GM21528 (cell line): ENCODE measurements around the gene EEA1.

Experiments used
- ATAC-seq: cut with Tn5 transposase; IDR thresholded peaks from one replicate; pipeline ENCODE4 v1.9.1; 2021; ENCODE audit warnings: mild to moderate bottlenecking, moderate library complexity; ENCODE audit not compliant: unreplicated experiment, low FRiP score

EEA1 gene

DNA sequence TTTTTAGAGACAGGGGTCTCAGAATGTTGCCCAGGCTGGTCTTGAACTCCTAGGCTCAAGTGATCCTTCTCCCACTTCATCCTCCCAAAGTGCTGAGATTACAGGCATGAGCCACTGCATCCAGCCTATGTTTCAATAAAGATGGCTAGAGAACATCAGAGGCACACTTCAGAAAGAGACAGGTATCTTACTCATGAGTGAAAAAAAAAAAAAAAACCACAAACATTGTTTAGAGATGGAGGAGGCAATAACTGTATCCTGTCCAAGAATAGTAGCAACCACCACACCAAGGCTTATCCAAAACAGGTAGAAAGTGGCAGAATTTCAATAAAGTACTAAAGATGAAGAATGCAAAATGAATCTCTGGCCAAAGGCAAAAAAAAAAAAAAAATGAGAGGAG, 30.3 kb downstream of the EEA1 start:
- no peak for ATAC-seq

DNA sequence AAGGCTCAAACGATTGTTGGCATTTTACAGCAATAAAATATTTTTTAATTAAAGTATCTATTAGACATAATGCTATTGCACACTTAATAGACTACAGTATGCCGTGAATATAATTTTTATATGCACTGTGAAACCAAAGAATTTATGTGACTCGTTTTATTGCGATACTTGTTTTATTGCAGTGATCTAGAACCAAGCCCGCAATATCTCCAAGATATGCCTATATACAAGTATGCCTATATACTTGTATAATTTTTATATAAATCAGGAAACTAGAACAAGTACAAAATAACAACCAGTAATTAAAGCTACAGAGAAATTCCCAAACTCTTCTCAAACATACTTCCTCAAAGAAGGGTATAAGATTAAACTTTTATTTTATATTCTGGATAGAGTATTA, 31.3 kb downstream of the EEA1 start:
- no peak for ATAC-seq

DNA sequence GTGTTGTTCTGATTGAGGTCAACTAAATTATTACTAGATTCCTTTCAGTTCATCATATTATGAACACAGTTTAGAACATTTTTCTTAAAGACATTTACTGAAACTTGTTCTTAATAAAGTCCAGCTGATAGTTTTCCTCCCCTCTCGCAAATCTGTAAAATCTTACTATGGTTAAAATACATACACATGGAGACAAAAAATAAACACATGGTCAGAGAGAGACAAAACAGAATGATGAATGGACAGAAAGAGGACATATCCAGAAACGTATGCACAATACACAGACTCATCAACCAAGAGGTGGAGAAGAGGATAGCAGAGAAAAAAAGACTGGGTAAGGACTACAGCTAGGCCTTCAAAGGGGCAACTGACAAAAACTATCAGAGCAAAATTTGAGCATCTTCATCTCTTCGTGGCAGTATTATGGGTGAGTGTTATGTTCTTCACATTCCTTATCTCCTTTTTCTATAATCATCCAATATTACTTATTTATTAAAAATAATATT, 38.4 kb downstream of the EEA1 start:
- ATAC-seq, result no peak

DNA sequence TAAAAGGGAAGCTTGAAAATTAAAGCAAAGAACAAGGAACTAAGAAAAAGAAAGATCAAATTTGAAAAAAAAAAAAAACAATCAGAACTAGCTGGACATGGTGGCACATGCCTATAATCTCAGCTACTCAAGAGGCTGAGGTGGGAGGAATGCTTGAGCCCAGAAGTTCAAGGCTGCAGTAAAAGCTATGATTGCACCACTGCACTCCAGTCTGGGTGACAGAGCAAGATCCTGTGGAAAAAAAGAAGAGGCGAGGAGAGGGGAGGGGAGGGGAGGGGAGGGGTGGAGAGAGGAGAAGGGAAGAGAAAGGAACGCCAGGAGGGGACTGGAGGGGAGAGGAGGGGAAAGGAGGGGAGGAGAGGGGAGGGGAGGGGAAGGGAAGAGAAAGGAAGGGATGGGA, 43.0 kb downstream of the EEA1 start:
- no peak for ATAC-seq

DNA sequence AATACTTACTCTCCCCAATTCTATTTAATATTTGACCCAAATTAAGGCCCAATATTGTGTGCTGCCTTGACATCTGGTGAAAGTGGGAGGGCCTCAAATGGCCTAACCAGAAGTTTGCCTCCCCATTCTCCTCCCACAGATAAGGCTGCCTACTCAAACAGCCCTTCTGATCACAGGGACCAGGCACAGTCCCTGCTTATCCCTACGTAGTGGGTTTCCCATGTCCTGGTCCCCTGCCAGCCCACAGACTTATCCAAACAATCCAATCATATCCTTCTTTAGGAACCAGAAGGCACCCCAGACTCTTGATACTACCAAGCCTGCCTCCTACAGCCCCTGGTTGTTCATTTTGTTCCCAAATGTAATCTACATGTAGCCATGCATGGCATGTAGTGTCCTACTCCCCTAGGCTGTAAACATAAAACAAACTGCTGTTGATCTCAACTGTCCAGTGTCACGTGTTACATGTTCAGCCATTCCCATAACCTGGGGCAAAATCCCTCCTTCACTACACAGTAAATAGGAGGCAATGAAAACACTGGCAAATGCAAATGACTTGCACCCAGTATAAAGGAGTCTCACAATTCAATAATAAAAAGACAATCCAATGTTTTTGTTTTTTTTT, 49.3 kb downstream of the EEA1 start:
- no peak for ATAC-seq

DNA sequence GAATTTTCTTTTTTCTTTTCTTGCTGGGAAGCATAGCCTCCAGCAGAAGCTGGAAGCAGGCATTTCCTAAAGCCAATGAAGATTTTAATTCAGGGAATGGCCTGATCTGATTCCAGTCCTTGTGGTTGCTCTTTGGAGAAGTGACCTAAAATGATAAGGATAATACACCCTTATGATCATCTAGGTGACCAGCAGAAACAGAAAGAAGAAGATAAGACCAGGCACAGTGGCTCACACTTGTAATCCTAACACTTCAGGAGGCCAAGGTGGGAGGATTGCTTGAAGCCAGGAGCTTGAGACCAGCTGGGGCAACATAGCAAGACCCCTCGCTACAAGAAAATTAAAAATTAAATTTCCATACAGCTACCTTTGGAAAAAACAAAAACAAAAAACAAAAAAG, 51.2 kb downstream of the EEA1 start:
- no peak for ATAC-seq

DNA sequence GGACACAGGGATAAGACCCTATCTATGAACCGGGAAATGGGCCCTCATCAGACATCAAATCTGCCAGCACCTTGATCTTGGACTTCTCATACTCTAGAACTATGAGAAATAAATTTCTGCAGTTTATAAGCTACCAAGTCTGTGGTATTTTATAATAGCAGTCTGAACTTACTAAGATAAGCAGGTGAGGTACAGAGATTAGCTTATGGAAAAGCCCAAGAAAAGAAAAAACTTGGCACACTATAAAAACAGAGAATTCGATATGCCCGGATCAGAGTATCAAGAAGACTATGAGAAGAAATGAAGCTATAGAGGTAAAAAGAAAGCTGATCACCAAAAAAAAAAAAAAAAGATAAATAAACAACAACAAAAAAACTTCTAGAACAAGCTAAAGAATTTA, 52.6 kb downstream of the EEA1 start:
- no peak for ATAC-seq

DNA sequence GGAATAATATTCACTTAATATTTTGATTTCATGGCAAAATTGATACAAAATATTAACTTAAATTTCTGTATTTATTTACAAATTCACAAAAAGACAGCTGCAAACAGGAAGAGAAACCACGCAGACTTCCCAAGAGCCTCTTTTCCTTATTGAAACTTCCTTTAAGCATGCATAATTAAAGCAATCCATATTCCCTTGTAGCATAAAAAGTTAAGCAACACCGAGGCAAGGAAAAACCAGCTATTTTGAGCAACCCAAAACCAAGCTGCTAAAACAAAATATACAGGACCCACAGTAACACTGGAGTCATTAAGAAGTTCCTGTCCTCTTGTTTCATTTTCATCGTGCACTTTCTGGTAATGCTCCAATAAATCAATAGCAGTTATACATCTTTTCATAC, 58.0 kb downstream of the EEA1 start:
- no peak for ATAC-seq

DNA sequence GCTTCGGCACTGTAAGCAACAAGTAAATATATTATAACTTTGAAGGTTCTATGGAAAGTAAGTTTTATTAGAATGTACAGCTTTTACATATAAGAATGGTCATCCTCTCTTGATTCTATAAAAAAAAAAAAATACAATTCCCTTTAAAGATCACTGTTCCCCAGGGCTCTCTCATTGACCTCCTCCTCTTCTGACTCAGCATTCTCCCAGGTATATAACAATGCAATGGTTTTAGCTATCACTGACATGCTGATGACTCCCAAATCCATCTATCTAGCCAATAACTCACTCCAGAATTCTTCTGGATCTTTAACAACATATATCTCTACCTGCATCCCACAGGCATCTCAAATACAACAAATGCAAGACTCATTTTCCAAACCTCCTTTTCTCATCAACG, 62.7 kb downstream of the EEA1 start:
- ATAC-seq, result no peak

DNA sequence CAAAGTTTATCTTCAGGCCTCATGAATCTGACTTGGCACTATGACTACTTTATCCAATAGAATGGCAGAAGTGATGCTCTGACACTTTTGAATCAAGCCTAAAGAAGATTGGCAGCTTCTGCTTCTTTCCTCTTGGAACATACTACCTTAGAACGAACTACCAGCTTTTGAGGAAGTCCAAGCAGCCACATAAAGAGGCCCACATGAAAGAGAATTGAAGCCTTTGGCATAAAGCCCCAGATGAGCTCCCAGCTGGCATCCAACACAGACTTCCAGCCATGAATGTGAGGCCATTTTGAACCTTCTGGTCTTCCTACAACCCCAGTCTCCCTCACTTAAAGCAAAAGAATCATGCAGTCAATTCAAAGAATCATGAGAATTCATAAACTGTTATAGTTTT, 65.8 kb downstream of the EEA1 start:
- no peak for ATAC-seq

DNA sequence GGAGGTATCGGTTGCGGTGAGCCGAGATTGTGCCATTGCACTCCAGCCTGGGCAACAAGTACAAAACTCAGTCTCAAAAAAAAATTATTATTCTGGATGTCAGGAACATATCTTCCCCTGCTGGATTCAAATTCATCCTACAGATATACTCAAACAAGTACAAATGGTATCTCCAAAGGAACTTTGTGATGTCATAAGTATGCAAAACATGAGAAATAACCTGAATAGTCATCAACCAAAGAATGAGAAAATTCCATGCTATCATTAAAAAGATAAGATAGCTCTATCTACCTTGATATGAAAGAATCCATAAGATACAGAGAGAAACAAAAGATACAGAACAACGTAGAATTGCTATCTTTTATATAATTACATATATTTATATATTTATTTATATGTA, 67.7 kb downstream of the EEA1 start:
- no peak for ATAC-seq

DNA sequence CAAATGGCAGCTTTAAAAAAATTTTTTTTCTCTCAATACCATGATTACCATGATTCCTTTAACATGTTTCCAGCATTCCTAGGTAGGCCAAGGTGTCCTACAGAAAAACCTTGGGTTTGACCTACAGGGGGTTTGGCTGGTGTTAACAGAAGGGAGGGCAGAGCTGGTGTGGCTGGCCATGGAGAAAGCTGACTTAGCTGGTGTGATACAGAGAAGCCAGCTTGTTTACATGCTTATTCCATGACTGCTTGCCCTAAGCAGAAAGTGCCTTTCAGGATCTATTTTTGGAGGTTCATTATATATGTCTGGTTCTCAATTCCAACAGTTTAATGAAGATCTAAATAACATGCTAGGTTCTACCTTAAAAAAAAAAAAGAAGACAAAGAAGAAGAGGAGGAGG, 68.6 kb downstream of the EEA1 start:
- no peak for ATAC-seq

DNA sequence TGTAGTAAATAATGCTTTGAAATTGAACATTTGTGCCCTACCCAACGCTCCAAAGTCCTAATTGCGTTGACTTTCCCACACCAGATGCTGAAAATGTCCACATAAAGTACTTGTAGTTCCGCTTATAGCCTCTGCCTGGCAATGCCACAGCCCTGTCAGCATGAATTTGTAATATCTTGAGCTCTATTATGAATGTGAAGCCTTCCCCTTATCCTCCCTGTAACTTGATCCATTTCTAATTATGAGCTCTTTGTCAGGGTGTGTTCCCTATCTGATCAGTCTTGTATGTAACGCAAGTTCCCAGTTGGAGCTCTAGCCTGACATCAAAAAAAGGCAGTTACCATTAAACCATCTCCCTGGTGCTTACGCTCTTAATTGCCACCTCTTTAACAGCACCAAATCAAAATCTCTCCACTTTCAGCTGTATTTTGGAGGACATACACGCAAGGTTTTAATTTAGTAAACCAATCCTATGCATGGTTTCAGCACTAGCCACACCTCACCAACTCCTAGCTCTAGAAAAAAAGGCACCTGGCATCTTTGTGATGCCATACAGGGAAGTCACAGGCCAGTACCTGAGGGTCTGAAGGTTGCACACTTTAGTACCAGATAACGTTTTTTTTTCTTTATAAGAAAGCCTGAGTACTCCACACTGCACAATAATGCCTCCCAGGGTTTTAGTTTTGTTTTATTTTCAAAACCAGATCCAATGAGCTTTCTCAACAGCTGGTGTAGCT, 69.3 kb downstream of the EEA1 start:
- ATAC-seq, result no peak

DNA sequence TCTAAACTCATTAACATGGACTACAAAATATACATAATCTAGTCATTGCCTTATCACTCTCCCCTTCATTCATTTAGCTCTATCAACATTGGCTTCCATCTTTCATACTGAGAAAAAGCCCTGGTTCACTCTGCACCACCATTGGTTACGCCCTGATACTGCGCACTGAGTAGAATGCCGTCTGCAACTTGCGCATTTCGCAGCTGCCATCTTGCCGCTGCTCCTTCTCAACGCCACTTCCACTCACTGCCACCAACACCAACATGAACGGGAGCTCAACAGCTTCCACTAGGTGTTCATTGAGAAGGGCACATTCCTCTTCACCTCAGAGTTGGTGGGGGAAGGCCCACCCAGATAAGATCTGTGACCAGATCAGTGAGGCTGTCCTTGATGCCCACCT, 71.3 kb downstream of the EEA1 start:
- no peak for ATAC-seq

DNA sequence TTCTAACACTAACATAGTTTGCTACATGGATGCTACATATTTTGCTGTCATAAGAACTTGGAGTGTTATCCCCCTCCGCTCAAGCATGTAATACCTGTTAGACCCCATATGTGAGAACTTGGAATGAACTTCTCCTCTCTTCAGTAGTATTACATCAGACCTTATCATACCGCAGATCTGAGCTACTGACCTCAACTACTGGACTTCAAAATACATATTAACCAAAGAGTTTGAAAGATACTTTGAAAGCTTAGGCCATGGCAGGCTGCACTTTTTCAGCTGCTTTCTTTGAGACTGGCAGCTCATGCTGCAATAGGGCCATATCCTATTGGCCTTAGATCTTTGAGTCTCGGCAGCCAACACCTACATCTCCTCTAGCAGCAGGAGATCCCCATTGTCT, 74.8 kb downstream of the EEA1 start:
- ATAC-seq, result no peak

DNA sequence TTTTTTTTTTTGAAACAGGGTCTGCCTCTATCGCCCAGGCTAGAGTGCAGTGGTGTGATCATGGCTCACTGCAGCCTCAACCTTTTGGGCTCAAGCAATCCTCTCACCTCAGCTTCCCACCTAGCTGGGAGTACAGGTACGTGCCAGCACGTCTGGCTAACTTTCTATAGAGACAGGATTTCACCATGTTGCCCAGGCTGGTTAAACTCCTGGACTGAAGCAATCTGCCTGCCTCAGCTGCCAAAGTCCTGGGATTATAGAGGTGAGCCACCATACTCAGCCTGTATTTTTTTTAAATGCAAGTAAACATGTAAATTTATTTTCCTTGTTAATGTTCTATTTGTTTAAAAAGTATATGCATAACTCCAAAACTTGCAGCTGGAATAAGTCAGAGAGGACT, 80.4 kb downstream of the EEA1 start:
- no peak for ATAC-seq

DNA sequence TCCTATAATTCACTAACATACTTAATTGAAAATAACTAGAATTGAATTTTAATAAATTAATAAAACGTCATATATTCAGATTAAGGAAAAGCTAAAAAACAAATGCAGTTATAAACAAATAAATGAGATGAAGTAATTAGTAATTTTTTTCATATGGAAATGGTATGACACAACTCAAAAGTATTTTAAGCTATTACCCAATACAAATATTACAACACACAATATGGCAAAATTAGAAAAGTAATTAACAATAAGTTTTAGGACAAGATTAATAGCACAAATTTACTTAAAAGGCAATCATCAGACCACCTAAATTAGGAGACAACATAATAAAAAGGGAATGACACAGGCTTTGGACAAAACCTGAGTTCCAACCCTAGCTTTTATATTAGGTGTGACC, 81.7 kb downstream of the EEA1 start:
- ATAC-seq, result no peak

DNA sequence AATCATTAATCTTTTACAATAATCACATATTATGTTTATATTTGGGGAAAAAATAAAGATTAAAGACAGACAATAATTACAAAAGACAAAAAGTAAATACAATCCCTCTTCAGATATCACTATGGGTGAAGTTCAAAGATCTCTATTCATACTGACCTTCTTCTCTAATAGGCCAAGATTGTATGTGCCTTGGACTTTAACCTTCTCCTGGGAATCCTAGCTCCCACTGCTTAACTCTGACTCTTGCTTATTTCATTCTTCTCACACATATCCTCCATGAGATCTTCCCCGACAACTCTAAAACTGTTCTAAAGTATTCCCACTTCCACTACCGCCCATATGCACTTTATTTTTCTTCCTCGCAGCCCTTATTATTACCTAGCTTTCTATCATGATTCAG, 83.8 kb downstream of the EEA1 start:
- no peak for ATAC-seq

DNA sequence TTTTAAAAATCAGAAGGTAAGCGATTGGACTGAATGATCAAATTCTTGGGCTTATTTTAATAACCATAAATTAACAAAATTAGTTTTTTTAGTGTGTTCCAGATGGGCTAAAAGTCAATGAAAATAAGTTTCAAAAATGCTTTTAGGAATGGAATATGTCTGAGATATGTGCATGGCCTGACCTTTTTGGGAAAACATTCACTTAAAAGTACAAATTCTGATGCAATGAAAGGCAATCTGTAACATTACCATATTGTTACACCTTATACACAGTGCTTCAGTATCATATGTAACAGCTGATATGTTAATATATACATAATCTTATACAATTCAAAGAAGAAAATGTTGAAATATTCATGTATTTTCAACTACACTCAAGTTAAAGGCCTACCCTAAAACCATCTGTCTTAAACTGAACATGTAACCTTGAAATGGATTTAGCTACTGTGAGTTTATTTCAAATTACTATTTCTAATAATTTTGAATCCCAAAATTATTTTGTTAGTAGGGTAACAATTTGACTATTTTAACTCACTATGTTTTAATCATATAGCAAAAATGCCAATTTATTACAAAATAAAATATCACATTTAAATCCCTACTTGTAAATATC, 84.8 kb downstream of the EEA1 start:
- ATAC-seq, result no peak

DNA sequence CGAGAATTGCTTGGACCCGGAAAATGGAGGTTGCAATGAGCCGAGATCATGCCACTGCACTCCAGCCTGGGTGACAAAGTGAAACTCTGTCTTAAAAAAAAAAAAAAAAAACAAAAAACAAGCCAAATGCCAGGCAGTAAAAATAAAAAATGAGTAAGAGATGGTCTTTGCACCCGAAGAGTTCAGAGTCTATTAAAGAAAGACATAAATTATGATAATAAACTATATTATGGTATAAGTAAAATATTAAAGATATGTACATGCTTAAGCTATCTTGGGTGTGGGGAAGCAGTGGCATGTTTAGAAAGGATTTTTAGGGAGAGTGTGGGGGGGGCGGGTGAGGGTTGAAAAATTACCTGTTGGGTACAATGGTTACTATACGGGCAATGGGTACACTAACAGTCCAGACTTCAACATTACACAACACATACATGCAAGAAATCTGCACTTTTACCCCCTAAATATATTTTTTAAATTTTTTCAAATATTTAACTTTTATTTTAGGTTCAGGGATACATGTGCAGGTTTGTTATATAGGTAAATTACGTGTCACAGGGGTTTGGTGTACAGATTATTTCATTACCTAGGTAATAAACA, 99.3 kb downstream of the EEA1 start:
- no peak for ATAC-seq

DNA sequence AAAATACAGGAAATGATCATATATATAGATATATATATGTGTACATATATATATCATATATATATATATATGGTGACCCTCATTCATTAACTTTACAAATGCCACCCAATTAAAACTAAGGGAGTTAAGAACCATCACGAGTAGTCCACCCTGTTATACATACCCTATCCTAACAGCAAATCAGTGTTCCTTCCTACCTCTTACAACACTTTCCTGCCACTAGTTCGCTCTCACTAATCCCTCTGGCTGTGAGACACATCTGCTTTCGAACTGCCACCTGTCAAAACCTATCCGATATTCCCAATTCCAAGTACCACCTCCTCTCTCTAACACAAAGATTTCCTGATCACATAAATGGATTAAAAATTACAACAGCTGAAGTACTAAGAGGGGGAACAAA, 100.5 kb downstream of the EEA1 start:
- ATAC-seq, result no peak
